ENCODE results near the gene SYTL5.

DNA sequence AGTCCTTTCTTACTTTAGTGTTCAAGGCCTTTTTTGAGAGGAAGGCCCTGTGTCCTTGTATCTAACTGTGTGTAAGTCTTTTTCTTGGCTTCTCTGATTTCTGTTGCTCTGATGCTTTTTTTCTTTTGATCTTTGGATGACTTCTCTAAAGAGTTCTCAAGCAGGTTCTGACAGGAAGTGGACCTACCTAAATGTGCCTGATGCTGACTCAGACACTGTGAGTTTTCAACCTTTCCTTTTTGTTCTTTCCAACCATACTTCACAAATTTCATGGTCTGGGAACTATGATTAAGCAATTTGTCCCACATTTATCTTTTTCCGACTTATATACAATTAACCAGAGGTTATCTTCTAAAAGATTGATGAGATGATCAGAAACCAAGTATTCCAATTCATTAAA is 96.5 kb downstream of the SYTL5 start:
- TF ChIP-seq POLR2A (IDR thresholded peaks at IDR 0.05): no peak
- no peak for TF ChIP-seq CTCF (IDR thresholded peaks at IDR 0.05)
